K562 (cell line): Measurements from ENCODE around the gene PTK6. TPM values are rescaled to one million over a fixed set of nuclear protein-coding genes. Genes with fewer than 3 reads are reported as not detected.

ENCODE experiments used
- ATAC-seq: fragments of 200-7000 bp; cut with Tn5 transposase; 3 replicates; pipeline ENCODE4 v1.9.1; 2020; ENCODE audit warnings: moderate library complexity
- BruUV-seq: library from RNA; stranded (reverse); fragments of 400-500 nt; replicated peaks from 2 replicates; lab custom pipeline; 2021; lab: Mats Ljungman, UMichigan
- CTCF ChIA-PET: fragments of 300-600 bp; formaldehyde crosslinking; extraction: SDS; loops from one replicate; lab custom pipeline; 2021; ENCODE audit warnings: low intra/inter-chr PET ratio; lab: Yijun Ruan, JAX
- POLR2A ChIA-PET: fragments of 300-600, 350-650 bp; sonication (Branson Sonifier 250); formaldehyde crosslinking; extraction: SDS; loops from one replicate; lab custom pipeline; 2021; ENCODE audit warnings: antibody characterized with exemption, inconsistent platforms; lab: Yijun Ruan, JAX
- DNase-seq, 4 experiments: peaks; one replicate each; pipeline versions ENCODE4 v3.0.0 to v3.0.0-alpha.2; 2011 to 2018; ENCODE audit warnings: low spot score in 3 of 4, mixed read lengths in 3 of 4; ENCODE audit errors: extremely low read depth in 1 of 4
- FAIRE-seq: peaks from 2 replicates; lab custom pipeline; 2011; peaks lifted over from hg19 to GRCh38; lab: Jason Lieb, UNC
- H2AFZ ChIP-seq: 2 replicates; pipeline ENCODE4 v1.6.0; 2011; ENCODE audit warnings: low read depth, low read length, control low read depth, inconsistent platforms
- H3K27ac ChIP-seq: fragments of 200-600 bp; 3 replicates; pipeline ENCODE4 v1.8.0; 2011; ENCODE audit warnings: low read depth, mild to moderate bottlenecking, control low read depth, inconsistent platforms, low read length, moderate library complexity, mixed read lengths; ENCODE audit errors: extremely low read depth
- H3K27me3 ChIP-seq, 2 experiments: fragments of 300-600 bp in 1 of 2; 2 replicates in 1 of 2; 3 replicates in 1 of 2; pipeline versions ENCODE4 v1.6.0 to v1.8.0; 2011; ENCODE audit warnings: inconsistent platforms in 2 of 2, low read length in 2 of 2, mild to moderate bottlenecking in 1 of 2, mixed read lengths in 1 of 2, moderate library complexity in 1 of 2; ENCODE audit not compliant: control insufficient read depth in 2 of 2, insufficient read depth in 2 of 2
- H3K36me3 ChIP-seq: fragments of 300-600 bp; 3 replicates; pipeline ENCODE4 v1.8.0; 2011; ENCODE audit warnings: mild to moderate bottlenecking, low read length, inconsistent platforms; ENCODE audit not compliant: control insufficient read depth, insufficient read depth
- H3K4me1 ChIP-seq, 2 experiments: fragments of 200-600 bp in 1 of 2; replicated peaks in 1 of 2; 2 replicates in 1 of 2; 3 replicates in 1 of 2; pipeline versions ENCODE4 v1.5.1 to v1.8.0; 2011; ENCODE audit warnings: inconsistent platforms in 2 of 2, low read length in 2 of 2, mild to moderate bottlenecking in 1 of 2, mixed read lengths in 1 of 2, moderate library complexity in 1 of 2; ENCODE audit not compliant: control insufficient read depth in 2 of 2, insufficient read depth in 2 of 2
- H3K4me2 ChIP-seq: 2 replicates; pipeline ENCODE4 v1.6.1; 2011; ENCODE audit warnings: low read length, control low read depth, inconsistent platforms, mixed read lengths; ENCODE audit not compliant: insufficient read depth
- H3K4me3 ChIP-seq: fragments of 200-600 bp; sonication (generic), shearing (Covaris generic); 2 replicates; pipeline ENCODE4 v1.5.1; 2016; ENCODE audit warnings: control low read depth, inconsistent platforms
- H3K79me2 ChIP-seq: fragments of 200-600 bp; 3 replicates; pipeline ENCODE4 v1.8.0; 2011; ENCODE audit warnings: low read length, inconsistent platforms; ENCODE audit not compliant: control insufficient read depth, insufficient read depth
- H3K9ac ChIP-seq, 2 experiments: 2 replicates each; pipeline versions ENCODE4 v1.6.0 to v1.6.1; 2011; ENCODE audit warnings: low read depth in 2 of 2, low read length in 2 of 2, control low read depth in 1 of 2, inconsistent platforms in 1 of 2, mild to moderate bottlenecking in 1 of 2, mixed read lengths in 1 of 2; ENCODE audit not compliant: insufficient read depth in 1 of 2
- H3K9me1 ChIP-seq: one replicate; pipeline ENCODE4 v1.6.0; 2011; ENCODE audit warnings: inconsistent platforms, mild to moderate bottlenecking, low read length, moderate library complexity; ENCODE audit not compliant: control insufficient read depth, insufficient read depth
- H3K9me3 ChIP-seq: replicated peaks from 2 replicates; pipeline ENCODE4 v1.5.1; 2011; ENCODE audit warnings: low read depth, low read length, inconsistent platforms; ENCODE audit not compliant: control insufficient read depth, insufficient read depth
- H4K20me1 ChIP-seq: replicated peaks from 2 replicates; pipeline ENCODE4 v1.6.1; 2011; ENCODE audit warnings: low read length, inconsistent platforms, mixed read lengths; ENCODE audit not compliant: control insufficient read depth, insufficient read depth
- FOS ChIP-seq: IDR thresholded peaks from 3 replicates; pipeline ENCODE4 v1.6.1; 2011; ENCODE audit not compliant: insufficient read length; ENCODE audit errors: extremely low read depth
- MYC ChIP-seq, 2 experiments: fragments of 250-450 bp in 1 of 2; sonication (Bioruptor Pico) in 1 of 2; IDR thresholded peaks; 2 replicates each; pipeline versions ENCODE4 v1.5.1 to v1.6.1; 2012 to 2021; ENCODE audit warnings: low read depth in 2 of 2, borderline replicate concordance in 1 of 2, improper control_type of control experiment in 1 of 2, low read length in 1 of 2, mild to moderate bottlenecking in 1 of 2, moderate library complexity in 1 of 2
- NFXL1 ChIP-seq: fragments of 450-650 bp; formaldehyde crosslinking; IDR thresholded peaks from 2 replicates; pipeline ENCODE4 v1.4.0; 2021; ENCODE audit warnings: mild to moderate bottlenecking
- SPI1 ChIP-seq: IDR thresholded peaks from 2 replicates; pipeline ENCODE4 v1.6.1; 2011; ENCODE audit warnings: low read depth, low read length, control low read depth, borderline replicate concordance
- TCFL5 ChIP-seq: fragments of 250-450 bp; sonication (Bioruptor Pico); conservative IDR thresholded peaks from 2 replicates; pipeline ENCODE4 v1.6.1; 2021; ENCODE audit warnings: mild to moderate bottlenecking, moderate library complexity, matching md5 sums
- ZBTB9 ChIP-seq: fragments of 450-650 bp; formaldehyde crosslinking; IDR thresholded peaks from 2 replicates; pipeline ENCODE4 v1.4.0; 2020; ENCODE audit warnings: mild to moderate bottlenecking, moderate library complexity
- ZNF639 ChIP-seq, 2 experiments: fragments of 200-800 bp in 1 of 2; sonication (Bioruptor generic) in 1 of 2; sonication (generic) in 1 of 2; formaldehyde crosslinking in 1 of 2; IDR thresholded peaks in 1 of 2; conservative IDR thresholded peaks in 1 of 2; 2 replicates each; pipeline versions ENCODE4 v1.5.0 to v1.6.1; 2016 to 2020; ENCODE audit warnings: missing compliant biosample characterization in 1 of 2, missing genetic modification characterization in 1 of 2, missing genetic modification reagents in 1 of 2
- WGBS: fragments of 100-300 bp; shearing (Covaris generic); methylation state at CpG from one replicate; pipeline ENCODE4 v1.1.6; 2016; ENCODE audit warnings: low coverage, mixed read lengths; ENCODE audit not compliant: insufficient coverage; ENCODE audit errors: missing lambda C conversion rate; 5-methylcytosine and 5-hydroxymethylcytosine counted together
- in situ Hi-C: fragments of 300-500 bp; cut with MboI; formaldehyde crosslinking; loops from 4 replicates; pipeline ENCODE4 v1.15.0; 2018; ENCODE audit warnings: inconsistent platforms, mixed read lengths
- intact Hi-C: fragments of 100-400 bp; cut with micrococcal nuclease; formaldehyde crosslinking; loops from 2 replicates; pipeline ENCODE4 v1.14.2; 2022
- polyA plus RNA-seq, 8 experiments: library from polyadenylated mRNA; depleted of rRNA in 4 of 8; stranded (reverse) in 5 of 8; unstranded in 3 of 8; fragments of >200 nt; fragmentation: Nextera tagmentation in 2 of 8; fragmentation: Illumina TruSeq in 1 of 8; extraction: Ambion mirVana in 2 of 8; extraction: Trizol in 1 of 8; gene quantifications; 2 replicates each; pipeline versions ENCODE4 v1.2.1 to v1.2.3, GENCODE V29; 2011 to 2014; ENCODE audit warnings: inconsistent platforms in 1 of 8, missing spikeins in 1 of 8
- total RNA-seq, 7 experiments: library from RNA; depleted of rRNA in 6 of 7; stranded (reverse); fragments of >200 nt in 6 of 7; fragmentation: Illumina TruSeq in 2 of 7; extraction: Trizol in 2 of 7; gene quantifications; 2 replicates each; pipeline versions ENCODE4 v1.2.1 to v1.2.3, GENCODE V29; 2011 to 2021; ENCODE audit warnings: low replicate concordance in 1 of 7

PTK6 gene
- total and polyA plus RNA-seq, 9 of the 15 experiments (the other 6 are each of a cell fraction or from before 2014, with no cell fraction given): 0.07 TPM; not detected in 8

- CTCF ChIA-PET: no interaction called here
- in situ Hi-C loops: no loop called here
- Histone ChIP-seq H3K27ac (no peak overlapping the region), H3K4me1 (peaks cover 0 to 84% of the 10 kb centered on the region in 2 experiments; a peak in 3 of 5 replicates), H3K4me2 (no peak overlapping the region), H3K9me1 (no peaks in the 10 kb centered on the region), H3K9me3 (no peaks in the 10 kb centered on the region), H3K4me3 (no peak overlapping the region), H3K9ac (peak overlapping the region in 1 of 2 experiments; percentile 17; a peak in 1 of 4 replicates), H3K79me2 (no peaks in the 10 kb centered on the region), H3K27me3 (peaks cover 0 to 24% of the 10 kb centered on the region in 2 experiments; a peak in 2 of 5 replicates), H4K20me1 (no peaks in the 10 kb centered on the region), H2AFZ (no peak overlapping the region), H3K36me3 (no peaks in the 10 kb centered on the region)
- DNase-seq (no peak), FAIRE-seq (no peak), ATAC-seq (no peak)
- POLR2A ChIA-PET: interaction anchor here (0.5 to 1.1 kb wide), 4 partner anchors 9 to 135 kb away, joined by 3 read pairs; no protein-coding TSS in a partner anchor
- WGBS: 64% methylated on average over 40 of the region's 54 CpGs
- intact Hi-C loops: no loop called here
- BruUV-seq: no TSS peak
- TF ChIP-seq SPI1: no peak
- TF ChIP-seq NFXL1 (CRISPR knock-in tag): no peak
Observed at GRCh38 chr20:63562461-63563224, 25.5 kb upstream of the PTK6 start.

GRCh38 chr20:63561624-63562396, 24.6 kb upstream of the PTK6 start:
- Histone ChIP-seq H3K9ac (no peak overlapping the region; a peak in 1 of 4 replicates), H3K27ac (no peak overlapping the region), H3K36me3 (no peaks in the 10 kb centered on the region), H3K9me3 (no peaks in the 10 kb centered on the region), H3K4me3 (no peak overlapping the region), H3K9me1 (no peaks in the 10 kb centered on the region), H3K4me1 (peaks cover 0 to 84% of the 10 kb centered on the region in 2 experiments; a peak in 2 of 5 replicates), H2AFZ (no peak overlapping the region), H3K27me3 (peaks cover 0 to 24% of the 10 kb centered on the region in 2 experiments; a peak in 2 of 5 replicates), H4K20me1 (no peaks in the 10 kb centered on the region), H3K79me2 (no peaks in the 10 kb centered on the region), H3K4me2 (no peak overlapping the region)
- in situ Hi-C loops: no loop called here
- CTCF ChIA-PET: no interaction called here
- DNase-seq (no peak), ATAC-seq (no peak), FAIRE-seq (no peak)
- BruUV-seq: no TSS peak
- WGBS: 74% methylated on average over 23 of the region's 36 CpGs
- intact Hi-C loops: no loop called here
- POLR2A ChIA-PET: interaction anchor here (0.6 to 1.1 kb wide), 4 partner anchors 8 to 41 kb away, joined by 3 to 4 read pairs (median 3); no protein-coding TSS in a partner anchor
- TF ChIP-seq FOS (no peak), MYC (IDR thresholded peaks at IDR 0.05; ENCODE audit: low read depth, low read length) (no peak), MYC (CRISPR knock-in tag; IDR thresholded peaks at IDR 0.05; ENCODE audit: borderline replicate concordance, low read depth) (no peak), TCFL5 (CRISPR knock-in tag) (no peak), ZNF639 (CRISPR knock-in tag; conservative IDR thresholded peaks at IDR 0.05 in 1 of 2, IDR thresholded peaks at IDR 0.05 in 1 of 2) (no peak), ZBTB9 (CRISPR knock-in tag) (no peak)
